ENCODE measurements around the gene CPNE7. TPM values are rescaled to one million over a fixed set of nuclear protein-coding genes. Genes with fewer than 3 reads are reported as not detected.

The CPNE7 gene
- total and polyA plus RNA-seq, 2 of the 8 experiments (the other 6 are each of a cell fraction or from before 2014, with no cell fraction given): 10.0 to 23.7 TPM

DNA sequence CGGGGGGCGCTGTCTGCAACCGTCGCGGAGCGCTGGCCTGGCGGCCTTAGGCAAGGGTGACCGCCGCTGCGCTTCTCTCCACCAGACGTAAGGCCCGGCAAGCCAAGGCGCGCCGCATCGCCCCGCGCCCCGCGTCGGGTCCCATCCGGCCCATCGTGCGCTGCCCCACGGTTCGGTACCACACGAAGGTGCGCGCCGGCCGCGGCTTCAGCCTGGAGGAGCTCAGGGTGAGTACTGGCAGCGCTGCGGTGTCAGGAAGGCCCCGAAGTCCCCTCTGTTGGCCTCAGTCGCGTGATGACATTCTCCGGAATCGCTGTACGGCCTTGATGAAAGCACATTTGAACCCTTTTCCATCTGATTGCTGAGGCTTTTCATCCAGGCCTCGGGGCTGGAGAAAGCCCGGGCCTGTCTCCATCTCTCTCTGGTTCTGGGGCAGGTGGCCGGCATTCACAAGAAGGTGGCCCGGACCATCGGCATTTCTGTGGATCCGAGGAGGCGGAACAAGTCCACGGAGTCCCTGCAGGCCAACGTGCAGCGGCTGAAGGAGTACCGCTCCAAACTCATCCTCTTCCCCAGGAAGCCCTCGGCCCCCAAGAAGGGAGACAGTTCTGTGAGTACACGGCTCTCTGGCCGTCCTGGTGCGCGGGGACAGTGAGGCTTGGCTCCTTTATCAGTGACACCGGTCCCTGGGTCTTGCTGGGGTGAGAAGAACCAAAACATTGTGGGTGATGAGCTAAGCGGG lies 14.2 kb upstream of the CPNE7 start:
- Histone ChIP-seq H3K4me1 (replicated peaks in 1 of 4; ENCODE audit: control insufficient read depth in 3 of 4, insufficient read depth in 4 of 4, low read length in 3 of 4) (peaks cover 5 to 28% (median 8%) of the 10 kb centered on the region in 4 experiments), H3K14ac (ENCODE audit: insufficient read length) (no peak overlapping the region), H3K79me2 (ENCODE audit: control insufficient read depth in 1 of 2, insufficient read depth in 2 of 2, low read length in 2 of 2) (peaks cover 11 to 32% of the 10 kb centered on the region in 2 experiments), H2AFZ (ENCODE audit: low read length) (no peak overlapping the region), H4K91ac (replicated peaks; ENCODE audit: insufficient read length, low read length) (peak overlapping the region; percentile 59), H3K4me2 (ENCODE audit: insufficient read depth in 1 of 2, low read depth in 2 of 2, low read length in 2 of 2) (peak overlapping the region; percentile 91), H2AK5ac (ENCODE audit: low read depth, low read length) (no peak overlapping the region; the same call in 1 of the 2 replicates), H3K56ac (replicated peaks; ENCODE audit: insufficient read length, low read depth, low read length) (peak overlapping the region; percentile 59), H3K79me1 (ENCODE audit: low read depth, low read length) (peaks cover 3% of the 10 kb centered on the region), H2BK12ac (ENCODE audit: low read depth, low read length) (no peak overlapping the region), H3K23ac (ENCODE audit: insufficient read length) (no peak overlapping the region), H4K8ac (ENCODE audit: extremely low read depth, insufficient read depth, low read length) (peak overlapping the region; percentile 100), H3K9me3 (ENCODE audit: insufficient read depth in 2 of 2, low read depth in 1 of 2, low read length in 1 of 2) (no peaks in the 10 kb centered on the region), H2BK5ac (ENCODE audit: low read depth, low read length) (peak overlapping the region; percentile 91), H3K4me3 (ENCODE audit: extremely low read depth in 1 of 4, insufficient read depth in 2 of 4, low read depth in 3 of 4, low read length in 4 of 4) (peak overlapping the region; percentile 69 to 97 (median 82)), H2BK15ac (ENCODE audit: low read length) (no peak overlapping the region), H2BK20ac (ENCODE audit: low read length) (no peak overlapping the region), H3K23me2 (ENCODE audit: low read depth, low read length) (peaks cover 16% of the 10 kb centered on the region), H3K4ac (replicated peaks; ENCODE audit: insufficient read length, low read depth, low read length) (peak overlapping the region; percentile 58), H3K9ac (replicated peaks in 1 of 4; ENCODE audit: extremely low read depth in 1 of 4, low read depth in 3 of 4, low read length in 3 of 4) (peak overlapping the region; percentile 90 to 99 (median 95)), H4K5ac (ENCODE audit: insufficient read length, low read depth, low read length) (no peak overlapping the region), H2BK120ac (replicated peaks; ENCODE audit: low read depth, low read length) (no peak overlapping the region), H3K27ac (ENCODE audit: low read depth, low read length) (peak overlapping the region; percentile 74), H3K18ac (ENCODE audit: extremely low read depth, low read length) (peak overlapping the region; percentile 87; the same call in 1 of the 2 replicates), H3K36me3 (ENCODE audit: control insufficient read depth in 2 of 4, insufficient read depth in 4 of 4, low read length in 3 of 4) (peaks cover 21 to 41% (median 33%) of the 10 kb centered on the region in 4 experiments), H3K27me3 (replicated peaks in 1 of 4; ENCODE audit: control insufficient read depth in 3 of 4, extremely low read depth in 1 of 4, insufficient read depth in 3 of 4, low read length in 3 of 4) (no peaks in the 10 kb centered on the region), H4K20me1 (replicated peaks in 1 of 2; ENCODE audit: control insufficient read depth in 1 of 2, insufficient read depth in 2 of 2, low read length in 2 of 2) (peaks cover 28 to 31% of the 10 kb centered on the region in 2 experiments)
- 2% methylated on average over 58 of the region's 58 CpGs; no CpG with 5 or more reads in 1 of the 2 experiments for WGBS, 2 experiments (ENCODE audit: extremely low coverage in 1 of 2, insufficient coverage in 1 of 2, insufficient read length in 1 of 2, insufficient replicate concordance in 2 of 2, low coverage in 1 of 2, low lambda C conversion rate in 2 of 2, missing lambda C conversion rate in 1 of 2)
- ChIA-PET CTCF (ENCODE audit: partially characterized antibody) (no interaction called here), POLR2A (ENCODE audit: partially characterized antibody) (interaction anchor here (0.6 to 5.5 kb wide), 19 partner anchors 8 to 272 kb away, joined by 3 to 63 read pairs (median 4); partner anchors contain the start of gene SPG7)
- no peak for DNase-seq (ENCODE audit: low read depth in 1 of 2, low spot score in 2 of 2)
- 0 out of 2 replicates have a peak, but pooled peaks have one; percentile 6 for TF ChIP-seq SP1 (IDR thresholded peaks at IDR 0.05; ENCODE audit: low read depth, low read length)
- peak; percentile 67; the same call in 1 of the 2 replicates for TF ChIP-seq POLR2AphosphoS5 (IDR thresholded peaks at IDR 0.05; ENCODE audit: low read depth, low read length)
- no peak for TF ChIP-seq CTBP2 (IDR thresholded peaks at IDR 0.05; ENCODE audit: borderline replicate concordance, insufficient read depth, insufficient read length, low read length)
- TF ChIP-seq GTF2F1 (IDR thresholded peaks at IDR 0.05; ENCODE audit: borderline replicate concordance, low read depth, low read length): no peak
- peak; percentile 9 to 29; a peak in 2 of 3 replicates for TF ChIP-seq POLR2A (IDR thresholded peaks at IDR 0.05; ENCODE audit: control extremely low read depth in 1 of 2, low read depth in 2 of 2, low read length in 2 of 2)
- FAIRE-seq: no peak

All from H1 (cell line).